ENCODE measurements around the gene KRT77. TPM values are rescaled to one million over a fixed set of nuclear protein-coding genes. Genes with fewer than 3 reads are reported as not detected.
"Not testable (repeated sequence)": the region's sequence is repeated elsewhere in the genome, so short reads cannot be mapped to it uniquely, and the experiment has no call there.

KRT77 gene
- total and polyA plus RNA-seq, 2 experiments from 2014 or later = not detected

DNA sequence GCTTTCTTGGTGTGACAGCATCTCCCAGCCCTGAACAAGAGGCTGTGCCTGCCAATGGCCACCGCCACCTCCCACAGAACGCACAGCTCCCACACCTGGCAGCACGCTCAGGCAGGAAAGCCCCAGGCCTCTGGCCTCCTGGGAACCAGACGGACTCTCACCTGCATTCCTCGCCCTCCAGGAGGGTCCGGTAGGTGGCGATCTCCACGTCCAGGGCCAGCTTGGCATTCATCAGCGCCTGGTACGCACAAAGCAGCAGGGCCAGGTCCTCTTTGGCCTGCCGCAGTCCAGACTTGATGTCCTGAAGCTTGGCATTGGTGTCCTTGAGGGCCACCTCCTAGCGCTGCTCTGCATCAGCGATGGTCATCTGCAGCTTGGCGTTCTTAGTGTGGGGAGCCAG is 12.1 kb upstream of the KRT77 start:
- Histone ChIP-seq H3K4me3 (no peak overlapping the region), H3K27ac (no peak overlapping the region), H4K20me1 (ENCODE audit: insufficient read depth) (no peaks in the 10 kb centered on the region), H3K36me3 (ENCODE audit: low read depth) (no peaks in the 10 kb centered on the region), H3K79me2 (ENCODE audit: insufficient read depth) (no peaks in the 10 kb centered on the region), H3K4me1 (ENCODE audit: insufficient read depth) (no peaks in the 10 kb centered on the region), H3K9ac (no peak overlapping the region), H3K9me3 (ENCODE audit: low read depth) (no peaks in the 10 kb centered on the region), H3F3A (ENCODE audit: insufficient read depth) (no peaks in the 10 kb centered on the region), H2AFZ (no peak overlapping the region), H3K9me2 (ENCODE audit: insufficient read depth) (no peaks in the 10 kb centered on the region), H3K4me2 (ENCODE audit: unreplicated experiment) (no peak overlapping the region), H3K27me3 (replicated peaks; ENCODE audit: insufficient read depth) (peaks cover 56% of the 10 kb centered on the region)
- in situ Hi-C loops (cut with MboI) = no loop called here
- TF ChIP-seq EZH2phosphoT487 (IDR thresholded peaks at IDR 0.05; ENCODE audit: insufficient read depth, low read depth) = no peak
- no peak for TF ChIP-seq EZH2 (IDR thresholded peaks at IDR 0.05; ENCODE audit: insufficient read depth, poor library complexity, severe bottlenecking)
- 62 to 64% methylated on average over 12 to 14 of the region's 14 CpGs for WGBS, 2 experiments (ENCODE audit: low coverage in 1 of 2, low lambda C conversion rate in 2 of 2, missing lambda C conversion rate in 2 of 2)
- no peak for DNase-seq

- no peak for DNase-seq
- Histone ChIP-seq H3K27me3 (replicated peaks; ENCODE audit: insufficient read depth) (peaks cover 61% of the 10 kb centered on the region), H3F3A (ENCODE audit: insufficient read depth) (no peaks in the 10 kb centered on the region), H3K9me2 (ENCODE audit: insufficient read depth) (no peaks in the 10 kb centered on the region), H4K20me1 (ENCODE audit: insufficient read depth) (no peaks in the 10 kb centered on the region), H3K9ac (no peak overlapping the region), H3K9me3 (ENCODE audit: low read depth) (no peaks in the 10 kb centered on the region), H3K4me2 (ENCODE audit: unreplicated experiment) (no peak overlapping the region), H3K79me2 (ENCODE audit: insufficient read depth) (no peaks in the 10 kb centered on the region), H3K36me3 (ENCODE audit: low read depth) (no peaks in the 10 kb centered on the region), H3K4me3 (no peak overlapping the region), H2AFZ (no peak overlapping the region), H3K4me1 (ENCODE audit: insufficient read depth) (no peaks in the 10 kb centered on the region), H3K27ac (no peak overlapping the region)
- in situ Hi-C loops (cut with MboI) = no loop called here
- WGBS, 2 experiments (ENCODE audit: low coverage in 1 of 2, low lambda C conversion rate in 2 of 2, missing lambda C conversion rate in 2 of 2) = 48 to 51% methylated on average over 4 of the region's 4 CpGs
- TF ChIP-seq EZH2 (IDR thresholded peaks at IDR 0.05; ENCODE audit: insufficient read depth, poor library complexity, severe bottlenecking) = peak; percentile 50
- 0 out of 2 replicates have a peak, but pooled peaks have one; percentile 3 for TF ChIP-seq EZH2phosphoT487 (IDR thresholded peaks at IDR 0.05; ENCODE audit: insufficient read depth, low read depth)
Measured at GRCh38 chr12:52714887-52715281, 11.6 kb upstream of the KRT77 start.

DNA sequence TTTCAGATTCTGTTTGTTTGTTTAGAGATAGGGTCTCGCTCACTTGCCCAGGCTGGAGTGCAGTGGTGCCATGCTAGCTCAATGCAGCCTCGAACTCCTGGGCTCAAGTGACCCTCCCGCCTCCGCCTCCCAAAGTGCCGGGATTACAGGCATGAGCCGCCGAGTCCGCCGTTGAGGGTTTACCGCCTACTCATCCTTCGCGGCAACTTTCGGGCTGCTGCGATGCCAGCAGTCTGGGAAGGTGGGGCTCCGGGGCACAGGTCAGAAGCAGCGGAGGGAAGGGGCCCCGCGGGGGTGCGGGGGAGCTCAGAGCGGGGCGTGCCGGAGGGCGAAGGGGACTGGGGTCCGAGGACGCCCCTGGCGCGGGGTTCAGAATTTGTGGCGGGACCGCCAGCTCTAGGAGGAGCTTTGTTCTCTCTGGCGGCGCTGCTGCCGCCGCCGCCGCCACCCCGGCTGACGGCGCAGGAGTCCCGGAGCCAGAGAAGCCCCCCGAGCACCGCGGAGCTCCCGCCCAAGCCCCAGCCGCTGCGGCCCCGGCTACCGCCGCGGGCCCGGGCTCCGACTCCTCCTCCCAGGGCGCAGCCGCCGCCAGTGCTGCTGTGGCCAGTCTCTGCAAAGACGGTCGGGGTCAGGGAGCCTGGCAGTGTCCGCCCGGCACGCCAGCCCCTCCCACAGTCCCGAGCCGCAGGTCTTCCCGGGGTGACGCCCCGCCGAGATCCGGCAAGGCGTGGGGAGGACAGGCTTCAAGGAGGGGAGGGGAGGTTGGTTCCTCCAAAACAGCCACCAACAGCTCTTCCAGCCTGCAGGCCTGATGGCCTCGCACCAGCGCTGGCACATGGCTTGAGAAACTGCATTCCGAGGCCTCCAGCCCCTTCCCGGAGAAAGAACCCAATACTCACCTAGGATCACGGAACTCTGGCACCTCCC is 10.9 kb upstream of the KRT77 start:
- no peaks in the 10 kb centered on the region for H3K36me3 ChIP-seq (ENCODE audit: low read depth)
- H3K27ac ChIP-seq = no peak overlapping the region
- H3F3A ChIP-seq (ENCODE audit: insufficient read depth) = no peaks in the 10 kb centered on the region
- no peaks in the 10 kb centered on the region for H3K79me2 ChIP-seq (ENCODE audit: insufficient read depth)
- peak overlapping the region; percentile 36 for H3K4me2 ChIP-seq (ENCODE audit: unreplicated experiment)
- H3K9ac ChIP-seq = no peak overlapping the region
- H4K20me1 ChIP-seq (ENCODE audit: insufficient read depth) = no peaks in the 10 kb centered on the region
- H3K27me3 ChIP-seq (replicated peaks; ENCODE audit: insufficient read depth) = peaks cover 64% of the 10 kb centered on the region
- DNase-seq = peak; percentile 35
- H3K9me3 ChIP-seq (ENCODE audit: low read depth) = no peaks in the 10 kb centered on the region
- TF ChIP-seq EZH2phosphoT487 (IDR thresholded peaks at IDR 0.05; ENCODE audit: insufficient read depth, low read depth) (0 out of 2 replicates have a peak, but pooled peaks have one; percentile 8), EZH2 (IDR thresholded peaks at IDR 0.05; ENCODE audit: insufficient read depth, poor library complexity, severe bottlenecking) (peak; percentile 89)
- no peaks in the 10 kb centered on the region for H3K9me2 ChIP-seq (ENCODE audit: insufficient read depth)
- in situ Hi-C loops (cut with MboI) = no loop called here
- WGBS, 2 experiments (ENCODE audit: low coverage in 1 of 2, low lambda C conversion rate in 2 of 2, missing lambda C conversion rate in 2 of 2) = 4 to 5% methylated on average over 40 to 71 of the region's 72 CpGs
- H3K4me1 ChIP-seq (ENCODE audit: insufficient read depth) = no peaks in the 10 kb centered on the region
- no peak overlapping the region for H2AFZ ChIP-seq
- no peak overlapping the region for H3K4me3 ChIP-seq

DNA sequence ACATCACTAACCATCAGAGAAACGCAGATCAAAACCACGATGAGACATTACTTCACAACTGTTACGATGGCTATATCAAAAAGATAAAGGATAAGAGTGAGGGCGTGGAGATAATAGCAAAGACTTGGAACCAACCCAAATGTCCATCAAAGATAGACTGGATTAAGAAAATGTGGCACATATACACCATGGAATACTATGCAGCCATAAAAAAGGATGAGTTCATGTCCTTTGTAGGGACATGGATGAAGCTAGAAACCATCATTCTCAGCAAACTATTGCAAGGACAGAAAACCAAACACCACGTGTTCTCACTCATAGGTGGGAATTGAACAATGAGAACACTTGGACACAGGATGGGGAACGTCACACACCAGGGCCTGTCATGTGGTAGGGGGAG is 8.8 kb upstream of the KRT77 start:
- WGBS, 2 experiments (ENCODE audit: low coverage in 1 of 2, low lambda C conversion rate in 2 of 2, missing lambda C conversion rate in 2 of 2) = 70 to 71% methylated on average over 6 of the region's 6 CpGs
- H3K9me2 ChIP-seq (ENCODE audit: insufficient read depth); H2AFZ ChIP-seq; DNase-seq; H3K36me3 ChIP-seq (ENCODE audit: low read depth); H3K9ac ChIP-seq; in situ Hi-C loops (cut with MboI); H3K4me3 ChIP-seq; H3F3A ChIP-seq (ENCODE audit: insufficient read depth); H3K27ac ChIP-seq; H3K9me3 ChIP-seq (ENCODE audit: low read depth); H3K4me2 ChIP-seq (ENCODE audit: unreplicated experiment); H3K4me1 ChIP-seq (ENCODE audit: insufficient read depth); H3K79me2 ChIP-seq (ENCODE audit: insufficient read depth); H4K20me1 ChIP-seq (ENCODE audit: insufficient read depth): not testable (repeated sequence)
- peaks cover 73% of the 10 kb centered on the region for H3K27me3 ChIP-seq (replicated peaks; ENCODE audit: insufficient read depth)
